HEK293T (cell line): ENCODE measurements around the gene FAM168B.

Experiments used
- BHLHE40 ChIP-seq: fragments of 450-650 bp; IDR thresholded peaks from 2 replicates; pipeline ENCODE4 v1.6.1; 2016; ENCODE audit warnings: mild to moderate bottlenecking, moderate library complexity, borderline replicate concordance
- ELF4 ChIP-seq: fragments of 450-650 bp; IDR thresholded peaks from 2 replicates; pipeline ENCODE4 v1.6.1; 2017; ENCODE audit warnings: antibody characterized with exemption
- SUZ12 ChIP-seq: fragments of 450-650 bp; IDR thresholded peaks from 2 replicates; pipeline ENCODE4 v1.6.1; 2016; ENCODE audit warnings: mild to moderate bottlenecking

DNA sequence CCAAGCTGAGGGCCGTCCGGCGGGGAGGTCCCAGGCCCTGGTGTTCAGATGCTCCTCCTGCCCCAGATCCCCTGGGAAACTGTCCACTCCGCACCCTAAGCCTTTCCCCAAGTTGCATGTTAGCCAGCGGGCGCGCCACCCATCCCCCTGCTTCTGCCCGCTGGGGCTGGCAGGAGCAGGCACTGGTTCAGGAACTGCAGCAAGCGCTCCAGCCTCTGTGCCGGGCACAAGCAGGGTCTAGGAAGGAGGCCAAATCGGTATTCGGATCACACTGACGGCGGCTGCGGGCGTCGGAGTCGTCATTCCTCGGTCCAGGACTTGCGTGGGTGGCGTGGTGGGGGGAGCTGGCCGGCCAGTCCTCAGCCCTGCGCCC, 53.7 kb downstream of the FAM168B start:
- TF ChIP-seq SUZ12 (no peak), BHLHE40 (no peak), ELF4 (no peak)
